ENCODE data around the gene PAFAH2.

The PAFAH2 gene

DNA sequence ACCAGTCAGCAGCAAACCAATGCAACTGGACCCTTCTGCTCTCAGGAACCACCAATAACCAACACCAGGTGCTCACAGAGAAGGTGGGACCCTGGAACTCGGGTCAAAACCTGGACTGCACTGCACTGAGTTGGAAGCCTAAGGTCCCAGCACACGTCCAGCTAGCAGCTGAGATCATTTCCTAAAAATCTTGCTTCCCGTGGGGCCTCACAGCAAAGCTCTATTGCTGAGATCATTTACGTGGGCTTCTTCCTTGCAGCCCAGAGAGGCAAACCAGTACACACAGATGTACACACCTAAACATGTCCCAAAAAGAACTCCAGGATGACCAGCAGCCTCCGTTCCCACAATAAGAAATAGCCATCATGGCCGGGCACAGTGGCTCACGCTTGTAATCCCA, 68.8 kb downstream of the PAFAH2 start:
- no peak for DNase-seq (ENCODE audit: low spot score)

DNA sequence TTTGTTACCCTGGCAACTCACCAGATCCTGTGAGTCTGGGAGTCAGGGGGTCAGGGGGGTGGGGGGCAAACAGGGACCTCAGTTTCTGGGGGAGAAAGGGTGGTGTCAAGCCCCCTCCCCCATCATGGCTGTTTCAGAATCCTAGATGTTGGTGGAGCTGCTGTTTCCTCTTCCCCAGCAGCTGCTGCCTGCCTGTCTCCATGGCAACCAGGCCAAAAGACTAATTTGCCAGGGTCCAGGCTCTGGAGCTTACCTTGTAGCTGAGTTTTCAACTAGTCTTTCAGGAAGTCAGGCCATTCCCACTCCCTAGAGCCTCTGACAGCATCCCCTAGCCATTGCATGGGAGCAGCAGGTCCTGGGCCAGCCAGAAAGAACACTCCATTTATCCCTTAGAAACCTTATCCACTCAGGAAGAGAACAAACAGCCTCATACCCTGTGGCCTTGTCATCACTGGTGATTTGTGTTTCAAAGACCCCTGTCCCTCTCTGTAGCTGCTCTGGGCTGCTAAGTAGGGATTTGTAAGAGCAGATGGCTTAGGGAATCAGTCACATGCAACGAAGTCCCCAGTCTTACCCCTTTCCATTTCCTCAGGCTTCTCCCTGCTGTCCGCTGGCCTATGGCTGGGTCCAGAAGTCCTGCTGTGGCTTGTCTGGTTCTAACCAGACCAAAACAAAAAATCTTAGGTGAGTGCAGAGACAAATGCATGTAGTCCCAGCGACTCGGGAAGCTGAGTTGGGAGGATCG, 70.2 kb downstream of the PAFAH2 start:
- DNase-seq (ENCODE audit: low spot score), result no peak

GRCh38 chr1:25926731-25927496, 70.9 kb downstream of the PAFAH2 start:
- no peak for DNase-seq (ENCODE audit: low spot score)

- no peak for DNase-seq (ENCODE audit: low spot score)
Observed at GRCh38 chr1:25924454-25924853, 73.4 kb downstream of the PAFAH2 start.

DNA sequence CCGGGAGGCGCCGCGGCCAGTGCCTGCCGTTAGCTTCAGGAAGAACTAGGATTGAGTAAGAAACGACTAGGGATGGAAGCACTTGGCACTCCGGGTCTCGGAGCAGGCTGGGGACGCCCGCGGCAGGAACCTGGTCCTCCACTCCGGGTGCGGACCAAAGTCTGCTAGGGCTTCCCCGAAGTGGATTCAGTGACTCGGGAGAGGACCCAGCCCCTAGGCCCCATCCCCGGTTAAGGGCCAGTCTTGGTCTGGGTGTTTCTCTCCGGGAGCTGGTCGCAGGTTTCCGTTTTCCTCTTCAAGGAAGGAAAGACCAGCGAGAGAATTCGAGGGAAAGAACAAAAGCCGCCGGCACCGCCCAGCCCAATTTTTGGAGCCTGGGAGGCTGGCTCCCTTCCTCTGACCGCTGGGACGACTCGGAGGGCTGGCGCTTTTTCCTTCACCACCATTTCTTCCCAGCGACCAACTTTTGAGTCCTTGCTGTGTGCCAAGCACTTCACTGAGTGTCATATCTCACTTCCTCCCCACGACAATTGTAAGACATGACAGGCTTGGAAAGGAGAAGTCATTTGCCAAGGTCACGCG, 74.8 kb downstream of the PAFAH2 start:
- peak; percentile 18 for DNase-seq (ENCODE audit: low spot score)

- peak; percentile 42 for DNase-seq (ENCODE audit: low spot score)
Observed at GRCh38 chr1:25922056-25922970, 75.5 kb downstream of the PAFAH2 start.

GRCh38 chr1:25918615-25919014, 79.2 kb downstream of the PAFAH2 start:
- no peak for DNase-seq (ENCODE audit: low spot score)

DNA sequence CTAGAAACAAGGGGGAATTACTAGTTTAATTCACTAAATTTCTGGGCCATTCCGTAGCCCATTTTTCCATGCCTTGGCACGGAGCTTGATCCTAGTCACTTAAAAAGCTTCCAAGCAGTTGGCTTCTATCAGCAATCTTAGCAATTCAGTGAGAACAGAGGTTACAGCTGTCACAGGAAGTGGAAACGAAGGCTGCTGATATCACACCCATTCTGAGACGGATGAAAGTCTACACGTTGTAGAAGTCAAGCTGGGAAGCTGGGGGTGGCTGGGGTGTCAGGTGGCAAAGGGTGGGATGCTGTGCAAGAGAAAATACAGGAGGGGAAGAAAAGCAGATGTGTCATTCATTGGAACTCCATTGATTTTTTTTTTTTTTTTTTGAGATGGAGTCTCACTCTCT, 79.9 kb downstream of the PAFAH2 start:
- no peak for DNase-seq (ENCODE audit: low spot score)

- no peak for DNase-seq (ENCODE audit: low spot score)
Observed at GRCh38 chr1:25916460-25916859, 81.4 kb downstream of the PAFAH2 start.

- no peak for DNase-seq (ENCODE audit: low spot score)
Observed at GRCh38 chr1:25914074-25914995, 83.5 kb downstream of the PAFAH2 start.

GRCh38 chr1:25913206-25913605, 84.7 kb downstream of the PAFAH2 start:
- no peak for DNase-seq (ENCODE audit: low spot score)

GRCh38 chr1:25912076-25912831, 85.6 kb downstream of the PAFAH2 start:
- DNase-seq (ENCODE audit: low spot score), result no peak

GRCh38 chr1:25911162-25911561, 86.7 kb downstream of the PAFAH2 start:
- DNase-seq (ENCODE audit: low spot score), result no peak
